ENCODE data around the gene CEBPA. TPM values are rescaled to one million over a fixed set of nuclear protein-coding genes. Genes with fewer than 3 reads are reported as not detected.

The CEBPA gene
- total RNA-seq, 3 donors from 2014 or later: 1.0 to 1.5 (median 1.5) TPM

DNA sequence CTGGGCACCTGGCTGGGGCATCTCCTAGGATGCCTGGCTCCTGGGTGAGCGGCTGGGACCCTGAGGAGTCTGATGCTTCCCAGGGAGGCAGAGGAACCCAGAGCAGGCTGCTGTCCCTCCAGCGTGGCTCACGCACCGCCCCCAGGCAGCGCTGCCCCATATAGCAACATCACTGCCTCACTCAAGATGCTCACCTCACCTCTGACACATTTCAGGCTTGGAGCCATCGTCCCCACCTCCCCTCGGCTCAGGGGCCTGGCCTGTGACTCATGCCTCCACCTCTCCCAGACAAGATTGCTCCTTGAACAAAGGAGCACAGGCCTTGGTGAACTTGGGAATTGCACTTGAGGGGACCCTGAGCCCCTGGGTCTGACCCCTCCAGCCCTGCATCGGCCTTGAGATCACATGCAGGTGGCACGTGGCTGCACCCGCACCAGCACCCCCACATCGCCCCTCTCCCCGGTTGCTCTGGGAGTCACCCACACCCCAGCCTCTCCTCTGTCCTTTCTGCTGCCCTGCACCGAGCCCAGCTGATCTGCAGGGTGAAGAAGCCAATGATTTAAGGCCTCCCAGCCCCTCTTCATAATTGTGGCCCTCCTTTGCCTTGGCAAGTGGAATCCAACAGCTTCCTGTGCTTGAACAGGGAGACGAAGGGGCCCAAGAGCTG, 11.2 kb downstream of the CEBPA start:
- Mint-ChIP-seq H3K27me3 (ENCODE audit: low read depth) (peaks cover 22% of the 10 kb centered on the region), H3K4me3 (no peak overlapping the region), H3K36me3 (ENCODE audit: insufficient read depth) (no peaks in the 10 kb centered on the region), H3K4me1 (ENCODE audit: low read depth) (peaks cover 11% of the 10 kb centered on the region), H3K9me3 (peaks cover 24% of the 10 kb centered on the region)
- ATAC-seq (no peak), DNase-seq (no peak)

DNA sequence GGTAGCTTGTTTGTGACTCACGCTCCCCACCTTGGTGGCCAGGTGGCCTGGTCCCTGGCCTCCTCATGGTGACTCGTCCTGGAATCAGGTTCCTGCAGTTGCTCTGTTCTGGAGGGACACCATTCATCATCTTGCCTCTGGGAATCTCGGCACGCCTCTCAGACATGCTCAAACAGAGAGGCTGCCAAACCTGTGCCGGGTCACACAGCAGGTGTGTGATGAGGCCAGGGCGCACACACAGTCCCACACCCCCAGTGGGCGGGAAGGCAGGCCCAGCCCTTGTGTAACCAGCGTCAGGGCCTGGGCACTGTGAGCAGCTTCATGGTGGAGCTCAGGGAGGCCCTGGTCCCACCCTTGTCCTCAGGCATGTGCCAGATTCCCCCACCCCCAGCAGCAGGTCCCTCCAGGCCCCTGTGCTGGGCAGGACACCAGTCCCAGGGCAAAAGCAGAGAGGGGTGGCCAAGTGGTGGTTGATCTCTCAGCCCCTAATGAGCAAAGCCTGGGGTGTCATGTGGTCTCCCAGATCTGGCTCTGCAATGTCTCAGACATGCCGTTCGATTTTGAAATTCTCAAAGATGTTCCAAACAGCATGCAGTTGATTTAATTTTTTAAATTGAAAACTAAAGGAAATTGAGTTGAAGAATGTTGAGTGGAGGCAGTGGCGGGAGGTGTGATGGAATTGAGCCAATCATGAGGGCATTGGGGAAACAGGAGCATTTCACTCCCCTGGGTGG, 12.1 kb downstream of the CEBPA start:
- H3K4me3 Mint-ChIP-seq: no peak overlapping the region
- ATAC-seq (no peak), DNase-seq (no peak)
- peaks cover 12% of the 10 kb centered on the region for H3K4me1 Mint-ChIP-seq (ENCODE audit: low read depth)
- peaks cover 20% of the 10 kb centered on the region for H3K27me3 Mint-ChIP-seq (ENCODE audit: low read depth)
- H3K9me3 Mint-ChIP-seq: peaks cover 24% of the 10 kb centered on the region
- no peaks in the 10 kb centered on the region for H3K36me3 Mint-ChIP-seq (ENCODE audit: insufficient read depth)

DNA sequence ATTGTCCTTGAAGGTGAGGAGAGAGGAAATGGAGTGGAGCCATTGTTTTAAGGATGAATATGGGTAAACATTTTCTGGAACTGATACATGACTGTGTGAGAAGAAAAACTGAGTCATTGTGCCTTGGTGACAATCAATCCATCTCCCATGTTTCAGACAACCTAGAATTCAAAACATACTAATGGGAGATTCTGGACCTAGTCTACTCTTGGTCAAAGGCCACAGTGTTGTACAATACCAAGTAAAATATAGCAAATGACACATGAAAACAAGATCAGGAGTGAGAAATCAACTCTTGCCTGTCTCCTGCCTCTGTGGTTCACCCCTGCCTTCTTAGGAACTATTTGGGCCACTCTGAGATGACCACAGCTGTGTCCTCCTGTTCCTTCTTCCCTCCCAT, 13.1 kb downstream of the CEBPA start:
- ATAC-seq (no peak), DNase-seq (no peak)
- Mint-ChIP-seq H3K27me3 (ENCODE audit: low read depth) (peaks cover 18% of the 10 kb centered on the region), H3K36me3 (ENCODE audit: insufficient read depth) (no peaks in the 10 kb centered on the region), H3K4me1 (ENCODE audit: low read depth) (peaks cover 12% of the 10 kb centered on the region), H3K9me3 (peaks cover 24% of the 10 kb centered on the region), H3K4me3 (no peak overlapping the region)

DNA sequence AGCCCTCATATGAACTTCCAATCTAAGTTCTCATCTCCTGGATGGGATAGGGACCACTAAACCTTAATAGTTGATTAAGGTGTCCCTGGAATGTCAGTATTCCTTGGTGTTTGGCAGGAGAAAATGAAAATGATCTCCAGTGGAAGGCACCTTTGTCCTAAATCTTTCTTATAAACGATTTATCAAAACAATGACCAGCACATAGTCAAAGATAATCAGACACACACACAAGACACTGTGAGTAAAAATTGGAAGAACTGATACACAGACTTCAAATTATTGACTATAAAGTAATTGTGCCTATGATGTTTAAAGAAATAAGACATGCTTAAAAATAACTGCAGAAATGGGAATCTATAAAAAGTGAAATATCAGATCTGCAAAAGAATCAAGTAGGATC, 13.7 kb downstream of the CEBPA start:
- Mint-ChIP-seq H3K9me3 (peaks cover 24% of the 10 kb centered on the region), H3K36me3 (ENCODE audit: insufficient read depth) (no peaks in the 10 kb centered on the region), H3K4me3 (no peak overlapping the region), H3K4me1 (ENCODE audit: low read depth) (peaks cover 12% of the 10 kb centered on the region), H3K27me3 (ENCODE audit: low read depth) (peaks cover 15% of the 10 kb centered on the region)
- ATAC-seq (no peak), DNase-seq (no peak)

DNA sequence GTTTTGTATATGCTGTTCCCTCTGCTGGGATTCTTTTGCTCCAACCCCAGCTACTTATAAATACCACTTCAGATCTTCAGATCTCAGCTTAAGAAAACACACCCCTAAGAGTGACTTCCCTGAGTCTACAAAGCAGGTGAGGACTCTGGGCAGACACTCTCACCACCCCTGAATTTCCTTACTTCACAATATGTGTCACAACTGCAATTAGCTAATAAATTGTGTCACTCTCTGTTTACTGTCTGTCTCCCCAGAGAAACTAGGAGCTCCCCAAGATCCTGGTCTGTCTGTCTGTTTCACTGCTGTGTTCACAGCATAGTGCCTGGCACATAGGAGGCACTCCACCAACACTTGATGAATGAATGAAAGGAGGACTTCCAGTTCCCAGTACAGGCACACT, 14.4 kb downstream of the CEBPA start:
- Mint-ChIP-seq H3K9me3 (peaks cover 24% of the 10 kb centered on the region), H3K4me3 (no peak overlapping the region), H3K4me1 (ENCODE audit: low read depth) (peaks cover 12% of the 10 kb centered on the region), H3K36me3 (ENCODE audit: insufficient read depth) (no peaks in the 10 kb centered on the region), H3K27me3 (ENCODE audit: low read depth) (peaks cover 10% of the 10 kb centered on the region)
- ATAC-seq: no peak
- no peak for DNase-seq

DNA sequence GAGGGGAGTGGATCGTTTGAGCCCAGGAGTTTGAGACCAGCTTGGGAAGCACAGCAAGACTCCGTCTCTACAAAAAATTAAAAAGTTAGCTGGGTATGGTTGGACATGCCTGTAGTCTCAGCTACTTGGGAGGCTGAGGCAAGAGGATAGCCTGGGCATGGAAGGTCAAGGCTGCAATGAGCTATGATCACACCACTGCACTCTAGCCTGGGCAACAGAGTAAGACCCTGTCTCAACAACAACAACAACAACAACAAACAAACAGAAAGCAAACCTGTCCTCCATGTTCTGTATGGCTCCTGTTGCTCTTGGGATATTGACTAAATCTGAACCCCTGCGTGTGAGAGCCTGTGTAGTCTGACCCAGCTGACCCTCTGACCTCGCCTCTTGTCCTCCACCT, 14.9 kb downstream of the CEBPA start:
- peaks cover 10% of the 10 kb centered on the region for H3K27me3 Mint-ChIP-seq (ENCODE audit: low read depth)
- peaks cover 12% of the 10 kb centered on the region for H3K4me1 Mint-ChIP-seq (ENCODE audit: low read depth)
- ATAC-seq (no peak), DNase-seq (no peak)
- H3K36me3 Mint-ChIP-seq (ENCODE audit: insufficient read depth): no peaks in the 10 kb centered on the region
- no peak overlapping the region for H3K4me3 Mint-ChIP-seq
- peaks cover 24% of the 10 kb centered on the region for H3K9me3 Mint-ChIP-seq

DNA sequence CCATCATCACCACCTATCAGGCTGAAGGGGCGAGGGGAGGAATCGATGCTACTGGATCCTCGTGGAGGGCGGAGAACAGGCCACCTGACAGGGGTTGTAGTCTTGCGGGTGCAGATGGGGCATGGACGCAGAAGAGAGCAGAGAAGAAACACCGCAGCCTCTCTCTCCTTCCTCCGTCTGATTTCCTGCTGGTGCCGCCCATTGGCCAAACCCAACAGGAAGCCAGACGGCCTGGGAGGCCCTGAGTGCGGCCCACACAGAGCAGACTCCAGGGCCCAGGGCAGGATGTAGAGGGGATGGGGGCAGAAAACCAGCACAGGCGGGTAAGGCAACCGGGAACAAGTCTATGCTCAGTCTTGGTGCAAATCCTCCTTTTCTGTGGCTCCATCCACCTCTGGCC, 15.4 kb downstream of the CEBPA start:
- H3K9me3 Mint-ChIP-seq: peaks cover 24% of the 10 kb centered on the region
- peaks cover 6% of the 10 kb centered on the region for H3K27me3 Mint-ChIP-seq (ENCODE audit: low read depth)
- no peaks in the 10 kb centered on the region for H3K36me3 Mint-ChIP-seq (ENCODE audit: insufficient read depth)
- no peak for ATAC-seq
- peaks cover 12% of the 10 kb centered on the region for H3K4me1 Mint-ChIP-seq (ENCODE audit: low read depth)
- H3K4me3 Mint-ChIP-seq: no peak overlapping the region
- DNase-seq: no peak

DNA sequence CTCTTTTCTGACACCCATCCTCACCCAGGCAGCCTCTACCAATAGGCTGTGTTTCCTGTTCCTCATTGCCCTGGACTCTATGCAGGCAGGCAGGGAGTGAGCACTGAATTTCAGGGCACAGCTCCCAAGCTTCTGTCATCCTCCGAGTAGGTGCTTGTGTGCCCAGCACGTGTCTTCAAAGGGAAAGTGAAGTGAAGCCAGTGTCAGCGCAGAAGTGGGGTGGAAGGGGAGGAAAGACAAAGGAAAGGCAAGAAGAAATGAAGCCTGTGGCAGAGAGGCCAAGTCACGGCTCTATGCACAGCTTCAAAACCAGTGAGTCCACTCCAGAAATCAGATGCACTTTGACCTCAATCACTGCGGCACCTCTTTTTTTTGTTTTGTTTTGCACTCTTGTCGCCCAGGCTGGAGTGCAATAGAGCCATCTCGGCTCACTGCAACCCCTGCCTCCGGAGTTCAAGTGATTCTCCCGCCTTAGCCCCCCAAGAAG, 16.9 kb downstream of the CEBPA start:
- Mint-ChIP-seq H3K36me3 (ENCODE audit: insufficient read depth) (no peaks in the 10 kb centered on the region), H3K4me1 (ENCODE audit: low read depth) (peaks cover 17% of the 10 kb centered on the region), H3K27me3 (ENCODE audit: low read depth) (no peaks in the 10 kb centered on the region)

DNA sequence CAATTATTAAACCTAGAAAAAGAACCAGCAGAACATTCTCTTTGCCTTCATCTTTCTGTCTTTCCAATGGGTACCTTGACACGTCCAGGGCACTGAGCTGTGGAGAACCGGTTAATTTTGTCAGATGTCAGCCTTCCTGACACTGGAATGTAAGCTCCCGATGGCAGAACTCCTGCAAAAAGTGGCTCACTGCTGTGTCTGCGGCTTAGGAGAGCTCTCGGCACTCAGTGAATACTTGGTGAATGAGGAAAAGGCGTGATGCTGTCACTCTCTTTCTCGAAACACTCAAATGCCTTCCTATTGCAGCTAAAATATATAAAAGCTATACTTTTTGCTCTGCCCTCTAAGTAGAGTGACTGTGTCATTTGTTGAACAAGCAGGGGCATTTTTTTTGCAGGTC, 17.6 kb downstream of the CEBPA start:
- H3K36me3 Mint-ChIP-seq (ENCODE audit: insufficient read depth): no peaks in the 10 kb centered on the region
- H3K27me3 Mint-ChIP-seq (ENCODE audit: low read depth): no peaks in the 10 kb centered on the region
- H3K4me1 Mint-ChIP-seq (ENCODE audit: low read depth): peaks cover 23% of the 10 kb centered on the region
- ATAC-seq (no peak), DNase-seq (no peak)
- no peak overlapping the region for H3K4me3 Mint-ChIP-seq
- H3K9me3 Mint-ChIP-seq: peaks cover 21% of the 10 kb centered on the region

More for the DNA sequence above, 16.9 kb downstream of the CEBPA start:
- no peak overlapping the region for H3K4me3 Mint-ChIP-seq
- DNase-seq (no peak), ATAC-seq (no peak)
- peaks cover 24% of the 10 kb centered on the region for H3K9me3 Mint-ChIP-seq

DNA sequence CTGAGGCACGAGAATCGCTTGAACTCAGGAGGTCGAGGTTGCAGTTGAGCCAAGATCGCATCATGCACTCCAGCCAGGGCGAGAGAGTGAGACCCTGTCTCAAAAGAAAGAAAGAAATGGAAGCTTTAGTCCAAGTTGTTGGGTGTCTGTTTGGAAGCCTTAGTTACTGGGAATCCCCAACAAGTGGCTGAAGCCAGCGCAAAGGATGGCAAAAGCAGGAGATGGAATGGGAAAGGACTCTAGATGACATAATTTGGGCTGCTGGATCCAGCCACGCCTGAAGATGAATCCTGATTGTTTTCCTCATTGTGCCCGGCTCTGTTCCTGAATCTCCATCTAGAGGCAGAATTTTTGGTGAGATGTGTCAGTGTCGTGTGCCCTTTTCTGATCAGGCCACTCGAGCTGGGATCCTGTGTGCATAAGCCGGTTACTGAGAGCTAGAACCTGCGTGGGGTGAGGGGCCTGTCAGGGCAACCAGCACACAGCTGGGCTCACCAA, 18.1 kb downstream of the CEBPA start:
- no peak for DNase-seq
- Mint-ChIP-seq H3K27me3 (ENCODE audit: low read depth) (no peaks in the 10 kb centered on the region), H3K4me1 (ENCODE audit: low read depth) (peaks cover 23% of the 10 kb centered on the region), H3K36me3 (ENCODE audit: insufficient read depth) (no peaks in the 10 kb centered on the region), H3K9me3 (peaks cover 17% of the 10 kb centered on the region), H3K4me3 (no peak overlapping the region)
- no peak for ATAC-seq

DNA sequence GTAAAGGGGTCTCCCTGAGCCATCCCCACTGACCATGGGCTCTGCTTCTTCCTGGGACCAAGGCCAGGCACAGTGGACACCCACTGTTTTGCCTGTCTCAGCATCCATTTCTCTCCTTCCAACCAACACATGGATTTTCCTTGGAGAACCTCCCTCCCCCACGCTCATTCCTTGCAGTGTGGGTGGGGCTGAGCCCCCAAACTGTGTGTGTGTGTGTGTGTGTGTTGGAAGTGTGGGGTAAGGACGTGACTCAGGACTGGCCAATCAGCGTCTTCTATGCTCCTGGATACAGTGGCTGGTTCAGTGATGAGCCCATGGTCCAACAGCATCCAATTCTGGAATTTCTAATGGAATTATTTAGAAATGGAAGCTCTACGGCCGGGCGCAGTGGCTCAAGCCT, 18.7 kb downstream of the CEBPA start:
- H3K36me3 Mint-ChIP-seq (ENCODE audit: insufficient read depth): no peaks in the 10 kb centered on the region
- H3K27me3 Mint-ChIP-seq (ENCODE audit: low read depth): no peaks in the 10 kb centered on the region
- H3K9me3 Mint-ChIP-seq: peaks cover 11% of the 10 kb centered on the region
- no peak for ATAC-seq
- no peak for DNase-seq
- no peak overlapping the region for H3K4me3 Mint-ChIP-seq
- peaks cover 23% of the 10 kb centered on the region for H3K4me1 Mint-ChIP-seq (ENCODE audit: low read depth)

DNA sequence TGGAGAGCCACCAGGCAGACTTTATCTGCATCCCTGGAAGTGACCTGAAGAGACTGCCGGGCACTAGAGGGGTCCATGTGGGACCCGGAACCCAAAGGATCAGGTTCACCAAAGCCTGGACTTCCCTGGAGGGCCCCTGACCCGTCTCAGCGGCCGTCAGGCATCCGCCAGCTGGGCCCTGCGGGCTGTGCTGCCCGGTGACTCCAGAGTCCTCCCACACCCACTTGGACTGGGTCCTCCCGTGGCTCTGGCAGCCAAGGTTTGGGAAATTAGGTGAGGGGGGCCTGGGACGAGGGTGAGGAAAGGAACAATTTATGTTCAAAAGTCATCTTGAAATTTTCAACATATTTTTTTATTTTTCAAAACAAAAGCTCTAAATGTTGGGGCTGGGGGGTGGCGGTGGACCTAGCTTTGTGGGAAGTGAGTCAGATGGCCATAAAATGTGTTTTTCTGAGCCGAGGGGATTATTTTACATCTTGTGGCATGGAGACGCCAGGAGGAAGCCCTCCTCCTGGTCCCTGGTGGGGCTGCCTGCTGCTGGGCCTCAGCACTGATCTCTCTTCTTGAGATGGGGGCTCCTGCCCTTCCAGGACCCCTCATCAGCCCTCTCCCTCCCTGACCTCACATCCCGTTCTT, 20.2 kb downstream of the CEBPA start:
- DNase-seq: no peak
- Mint-ChIP-seq H3K9me3 (no peaks in the 10 kb centered on the region), H3K27me3 (ENCODE audit: low read depth) (no peaks in the 10 kb centered on the region), H3K4me1 (ENCODE audit: low read depth) (peaks cover 19% of the 10 kb centered on the region), H3K36me3 (ENCODE audit: insufficient read depth) (no peaks in the 10 kb centered on the region), H3K4me3 (no peak overlapping the region)
- ATAC-seq: no peak

DNA sequence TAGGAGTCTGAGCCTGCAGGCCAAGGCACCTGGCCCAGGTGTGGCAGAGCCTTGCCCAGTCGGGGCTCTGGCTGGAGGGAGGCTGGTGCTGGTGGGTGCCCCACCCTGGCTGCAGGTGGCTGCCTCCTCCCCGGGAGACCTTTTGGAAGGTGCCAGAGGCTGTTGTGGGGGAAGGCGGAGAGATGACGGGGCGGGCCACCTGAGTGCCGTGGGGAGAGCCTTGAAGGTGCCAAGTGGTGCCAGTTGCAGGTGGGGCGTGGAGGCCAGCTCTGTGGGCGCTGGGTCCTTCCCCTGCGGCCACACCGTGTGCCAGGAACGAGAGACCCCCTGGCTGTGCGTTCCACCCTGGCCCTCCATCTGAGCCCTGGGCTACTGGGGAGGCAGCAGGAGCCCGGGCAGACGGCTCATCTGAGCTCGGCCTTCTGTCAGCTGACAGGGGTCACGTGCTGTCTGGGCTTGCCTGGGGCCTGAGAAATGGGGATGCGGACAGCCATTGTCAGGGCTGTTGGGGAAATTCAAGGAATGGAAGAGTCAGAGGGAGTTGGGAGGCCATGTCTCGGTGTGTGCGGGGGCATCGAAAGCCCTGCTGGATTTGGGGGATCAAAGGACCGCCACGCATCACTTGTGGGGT, 20.9 kb downstream of the CEBPA start:
- H3K27me3 Mint-ChIP-seq (ENCODE audit: low read depth): no peaks in the 10 kb centered on the region
- ATAC-seq (no peak), DNase-seq (no peak)
- peaks cover 13% of the 10 kb centered on the region for H3K4me1 Mint-ChIP-seq (ENCODE audit: low read depth)
- H3K9me3 Mint-ChIP-seq: no peaks in the 10 kb centered on the region
- H3K36me3 Mint-ChIP-seq (ENCODE audit: insufficient read depth): no peaks in the 10 kb centered on the region
- no peak overlapping the region for H3K4me3 Mint-ChIP-seq

DNA sequence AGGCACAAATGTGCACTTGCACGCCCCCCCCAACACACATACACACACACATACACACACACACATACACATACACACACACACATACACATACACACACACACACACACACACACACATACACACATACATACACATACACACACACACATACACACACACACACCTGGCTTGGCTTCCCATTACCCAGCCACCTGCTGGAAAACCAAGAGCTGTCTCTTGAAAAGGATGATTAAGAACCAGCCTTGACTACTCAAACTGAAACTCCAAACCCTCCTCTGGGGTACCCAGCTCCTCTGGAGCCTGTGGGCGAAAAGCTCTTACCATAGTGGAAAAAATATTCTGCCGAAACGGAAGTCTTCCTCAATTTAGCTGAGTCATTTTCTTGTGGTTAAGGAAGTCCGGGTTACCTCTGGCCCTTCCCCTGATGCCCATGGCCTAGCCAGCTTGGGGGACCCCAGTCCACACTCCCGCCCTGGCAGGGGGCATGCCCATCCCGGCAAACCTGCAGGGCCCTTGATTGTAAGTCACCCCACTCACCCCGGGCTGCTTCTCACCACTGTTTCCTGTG, 21.9 kb downstream of the CEBPA start:
- Mint-ChIP-seq H3K4me3 (no peak overlapping the region), H3K27me3 (ENCODE audit: low read depth) (no peaks in the 10 kb centered on the region)
- no peak for DNase-seq

More for the DNA sequence above, 21.9 kb downstream of the CEBPA start:
- no peaks in the 10 kb centered on the region for H3K36me3 Mint-ChIP-seq (ENCODE audit: insufficient read depth)
- H3K4me1 Mint-ChIP-seq (ENCODE audit: low read depth): peaks cover 12% of the 10 kb centered on the region
- peak; percentile 88 to 89 for ATAC-seq
- H3K9me3 Mint-ChIP-seq: no peaks in the 10 kb centered on the region
